ENCODE results near the gene ZBTB32.

- no peak for TF ChIP-seq RCOR1 (IDR thresholded peaks at IDR 0.05; ENCODE audit: low read depth, low read length)
- no peak for TF ChIP-seq EP300 (IDR thresholded peaks at IDR 0.05)
- TF ChIP-seq HEYL (CRISPR knock-in tag; IDR thresholded peaks at IDR 0.05) = no peak
- TF ChIP-seq POLR2A (IDR thresholded peaks at IDR 0.05; ENCODE audit: low read length) = no peak
- TF ChIP-seq CTCF (IDR thresholded peaks at IDR 0.05) = no peak
- TF ChIP-seq CEBPB (IDR thresholded peaks at IDR 0.05) = no peak
- TF ChIP-seq REST (IDR thresholded peaks at IDR 0.05) = no peak
- TF ChIP-seq, protein P1, sequence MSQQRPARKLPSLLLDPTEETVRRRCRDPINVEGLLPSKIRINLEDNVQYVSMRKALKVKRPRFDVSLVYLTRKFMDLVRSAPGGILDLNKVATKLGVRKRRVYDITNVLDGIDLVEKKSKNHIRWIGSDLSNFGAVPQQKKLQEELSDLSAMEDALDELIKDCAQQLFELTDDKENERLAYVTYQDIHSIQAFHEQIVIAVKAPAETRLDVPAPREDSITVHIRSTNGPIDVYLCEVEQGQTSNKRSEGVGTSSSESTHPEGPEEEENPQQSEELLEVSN (IDR thresholded peaks at IDR 0.05; ENCODE audit: borderline replicate concordance, low read depth) = no peak
- TF ChIP-seq, protein P2, sequence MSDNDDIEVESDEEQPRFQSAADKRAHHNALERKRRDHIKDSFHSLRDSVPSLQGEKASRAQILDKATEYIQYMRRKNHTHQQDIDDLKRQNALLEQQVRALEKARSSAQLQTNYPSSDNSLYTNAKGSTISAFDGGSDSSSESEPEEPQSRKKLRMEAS (IDR thresholded peaks at IDR 0.05) = no peak
- TF ChIP-seq RNF2 (IDR thresholded peaks at IDR 0.05; ENCODE audit: borderline replicate concordance, low read depth) = no peak
These were observed 10.9 kb upstream of the ZBTB32 start for GRCh38 chr19:35693422-35693821.
